Activated CD4-positive, alpha-beta T cell treated with anti-CD3 and anti-CD28 coated beads, Interleukin-2, amount 10 ng/mL, durations not matched to agents 7 days and 5 days (primary cell): ENCODE data around the gene ANKK1. TPM values are rescaled to one million over a fixed set of nuclear protein-coding genes. Genes with fewer than 3 reads are reported as not detected.

Source experiments
- CTCF ChIA-PET: fragments of 350-600 bp; sonication (Branson Sonifier 250); formaldehyde crosslinking; loops from one replicate; lab custom pipeline; 2021; ENCODE audit warnings: antibody characterized with exemption; lab: Charles Lee
- POLR2A ChIA-PET: fragments of 350-600 bp; sonication (Branson Sonifier 250); formaldehyde crosslinking; loops from one replicate; lab custom pipeline; 2021; ENCODE audit warnings: antibody characterized with exemption; lab: Charles Lee
- DNase-seq: peaks from one replicate; pipeline ENCODE4 v3.0.0-alpha.2; 2020
- H3K27ac Mint-ChIP-seq: one replicate; pipeline ENCODE4 v1.8.0; 2021; ENCODE audit warnings: mild to moderate bottlenecking, moderate library complexity, mixed read lengths
- H3K27me3 Mint-ChIP-seq: one replicate; pipeline ENCODE4 v1.8.0; 2021; ENCODE audit warnings: mixed read lengths
- H3K36me3 Mint-ChIP-seq: one replicate; pipeline ENCODE4 v1.8.0; 2021; ENCODE audit warnings: low read depth, mixed read lengths
- H3K4me1 Mint-ChIP-seq: one replicate; pipeline ENCODE4 v1.8.0; 2021; ENCODE audit warnings: mixed read lengths
- H3K4me3 Mint-ChIP-seq: one replicate; pipeline ENCODE4 v1.8.0; 2021; ENCODE audit warnings: mild to moderate bottlenecking, moderate library complexity, mixed read lengths
- H3K9me3 Mint-ChIP-seq: one replicate; pipeline ENCODE4 v1.8.0; 2021; ENCODE audit warnings: mixed read lengths
- total RNA-seq, 2 experiments: library from RNA; stranded (reverse); gene quantifications; one replicate each; pipeline ENCODE4 v1.2.3, GENCODE V29; 2021

Gene ANKK1
- total RNA-seq, 2 experiments from 2014 or later = 0.15 TPM; not detected in 1

DNA sequence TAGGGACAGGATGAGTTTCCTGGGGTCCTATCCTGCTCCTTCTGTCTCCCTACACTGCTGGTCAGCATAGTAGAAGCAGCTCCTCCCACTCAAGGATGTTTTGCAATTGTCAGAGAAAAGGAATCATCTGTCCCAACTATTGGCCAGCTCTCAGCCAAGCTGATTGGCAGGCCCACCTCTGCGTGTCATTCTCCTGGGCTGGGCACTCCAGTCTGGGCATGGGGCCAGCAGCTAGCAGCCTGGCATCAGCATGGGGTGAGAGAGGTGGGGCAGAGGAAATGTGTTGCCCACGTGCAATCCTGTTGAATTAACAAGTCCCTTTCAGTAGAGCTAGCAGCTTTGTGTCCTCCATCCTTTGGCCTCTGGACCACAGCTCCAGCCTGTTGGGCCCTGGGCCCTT, 14.1 kb downstream of the ANKK1 start:
- ChIA-PET CTCF (no interaction called here), POLR2A (no interaction called here)
- Mint-ChIP-seq H3K9me3 (no peaks in the 10 kb centered on the region), H3K27me3 (no peaks in the 10 kb centered on the region), H3K4me3 (no peak overlapping the region), H3K36me3 (no peaks in the 10 kb centered on the region), H3K4me1 (no peaks in the 10 kb centered on the region), H3K27ac (no peak overlapping the region)
- no peak for DNase-seq

DNA sequence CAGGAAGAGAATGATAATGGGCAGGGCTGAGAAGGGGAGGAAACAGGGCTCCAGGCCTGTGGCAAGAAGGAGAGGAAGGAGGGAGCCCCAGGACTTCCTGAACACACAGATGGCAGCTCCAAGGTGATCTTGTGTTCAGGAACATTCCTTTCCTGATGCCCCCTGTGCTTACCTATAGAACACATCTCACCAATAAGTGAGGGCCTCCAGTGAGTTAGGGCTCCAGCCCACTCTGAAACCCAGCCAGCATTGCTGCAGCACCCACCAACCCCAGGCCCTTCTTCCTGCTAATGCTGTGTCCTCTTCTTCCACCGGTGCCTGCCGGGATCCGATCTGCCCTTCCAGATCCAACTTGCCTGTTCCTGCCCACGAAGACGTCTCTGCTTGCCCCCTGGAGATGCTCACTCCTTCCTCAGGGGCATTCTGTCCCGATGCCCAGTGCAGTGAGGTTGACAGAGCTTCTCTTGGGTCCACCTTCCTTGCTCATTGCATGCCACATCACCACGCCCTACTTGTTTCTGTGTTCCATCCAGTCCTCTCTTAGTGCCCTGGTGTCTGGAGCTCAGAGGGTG, 17.4 kb downstream of the ANKK1 start:
- Mint-ChIP-seq H3K27ac (no peak overlapping the region), H3K4me1 (no peaks in the 10 kb centered on the region)
- POLR2A ChIA-PET = no interaction called here

DNA sequence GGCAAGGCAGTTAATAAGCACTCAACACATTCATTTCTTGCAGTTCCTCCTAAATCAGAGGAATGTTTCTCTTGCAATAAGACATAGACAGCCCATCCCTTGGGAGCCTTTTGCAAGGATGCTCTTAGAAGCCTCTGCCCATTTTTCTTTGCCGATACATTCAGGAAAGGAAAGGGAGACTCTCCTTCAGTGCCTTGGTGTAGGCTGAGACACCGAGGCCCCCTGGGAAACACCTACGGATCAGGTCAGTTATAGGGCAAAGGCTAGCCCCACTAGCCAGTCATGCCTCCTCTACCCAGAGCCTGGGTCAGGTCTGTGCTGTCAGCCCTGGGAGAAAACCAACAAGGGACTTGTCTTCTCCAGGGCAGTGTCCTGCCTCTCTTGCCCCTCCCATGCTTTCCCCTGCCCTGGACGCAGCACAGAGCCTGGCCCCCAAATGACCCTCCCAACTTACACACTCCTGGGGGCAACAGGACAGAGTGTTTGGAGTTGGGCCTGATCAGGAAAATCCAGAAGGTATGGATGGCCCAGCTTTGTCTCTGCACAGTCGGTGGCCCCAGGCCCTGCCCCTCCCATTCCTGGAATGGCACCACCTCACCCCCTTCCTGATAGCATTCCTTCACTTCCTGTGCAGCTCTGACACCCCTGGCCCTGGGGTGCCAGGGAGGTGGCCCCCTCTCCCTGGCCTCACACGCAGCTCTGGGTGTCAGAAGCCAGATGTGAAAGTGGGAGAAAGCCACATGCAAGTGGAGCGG, 18.3 kb downstream of the ANKK1 start:
- CTCF ChIA-PET = no interaction called here
- Mint-ChIP-seq H3K9me3 (no peaks in the 10 kb centered on the region), H3K27me3 (no peaks in the 10 kb centered on the region), H3K27ac (no peak overlapping the region), H3K36me3 (no peaks in the 10 kb centered on the region), H3K4me1 (no peaks in the 10 kb centered on the region), H3K4me3 (no peak overlapping the region)
- no peak for DNase-seq
- POLR2A ChIA-PET = no interaction called here

More for the DNA sequence above, 17.4 kb downstream of the ANKK1 start:
- no peak overlapping the region for H3K4me3 Mint-ChIP-seq
- DNase-seq = no peak
- H3K27me3 Mint-ChIP-seq = no peaks in the 10 kb centered on the region
- CTCF ChIA-PET = no interaction called here
- H3K9me3 Mint-ChIP-seq = no peaks in the 10 kb centered on the region
- no peaks in the 10 kb centered on the region for H3K36me3 Mint-ChIP-seq

DNA sequence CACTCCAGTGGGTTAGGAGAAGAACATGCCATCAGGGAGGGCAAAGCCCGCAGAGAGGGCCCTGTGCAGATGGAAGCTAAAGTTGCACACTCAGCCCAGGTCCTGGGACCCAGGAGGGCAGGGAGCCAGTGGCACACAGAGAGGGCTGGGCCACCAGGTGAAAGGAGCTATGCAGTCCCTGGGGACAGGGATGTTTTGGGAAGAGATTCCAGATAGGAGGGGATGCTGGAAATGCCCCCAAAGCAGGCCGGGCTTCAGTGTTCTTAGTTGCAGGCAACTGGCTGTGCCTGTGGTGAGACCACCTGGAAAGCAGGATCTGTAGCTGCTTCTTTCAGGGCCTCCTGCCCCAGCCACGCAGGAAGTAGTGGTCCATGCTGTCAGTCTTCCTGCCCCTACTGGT, 19.6 kb downstream of the ANKK1 start:
- H3K27ac Mint-ChIP-seq = no peak overlapping the region
- no peaks in the 10 kb centered on the region for H3K27me3 Mint-ChIP-seq
- H3K36me3 Mint-ChIP-seq = no peaks in the 10 kb centered on the region
- no peak for DNase-seq
- POLR2A ChIA-PET = no interaction called here
- H3K4me1 Mint-ChIP-seq = no peaks in the 10 kb centered on the region
- CTCF ChIA-PET = no interaction called here
- no peak overlapping the region for H3K4me3 Mint-ChIP-seq
- H3K9me3 Mint-ChIP-seq = no peaks in the 10 kb centered on the region

DNA sequence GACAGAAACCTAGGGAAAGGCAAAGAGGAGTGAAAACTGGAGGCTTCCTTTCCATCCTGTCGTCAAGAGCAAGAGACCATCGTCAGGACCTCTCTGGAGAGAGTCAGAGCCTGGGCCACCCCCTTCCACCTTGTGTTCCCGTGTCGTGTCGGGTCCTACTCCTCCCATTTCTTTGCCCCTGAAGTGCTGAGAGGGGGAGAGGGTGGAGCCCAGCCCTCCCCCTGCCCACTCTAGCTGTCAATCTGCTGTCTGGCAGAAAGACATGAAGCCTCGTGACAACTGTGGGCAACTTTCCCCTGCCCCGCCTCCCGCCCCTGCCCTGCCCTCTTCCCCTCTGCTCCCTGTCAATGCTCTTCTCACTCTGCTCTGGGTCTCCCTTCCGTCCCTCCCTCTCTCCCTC, 20.6 kb downstream of the ANKK1 start:
- H3K36me3 Mint-ChIP-seq = no peaks in the 10 kb centered on the region
- CTCF ChIA-PET = no interaction called here
- no peak overlapping the region for H3K4me3 Mint-ChIP-seq
- DNase-seq = no peak
- H3K4me1 Mint-ChIP-seq = no peaks in the 10 kb centered on the region
- H3K27me3 Mint-ChIP-seq = no peaks in the 10 kb centered on the region
- POLR2A ChIA-PET = no interaction called here
- no peak overlapping the region for H3K27ac Mint-ChIP-seq
- H3K9me3 Mint-ChIP-seq = no peaks in the 10 kb centered on the region

DNA sequence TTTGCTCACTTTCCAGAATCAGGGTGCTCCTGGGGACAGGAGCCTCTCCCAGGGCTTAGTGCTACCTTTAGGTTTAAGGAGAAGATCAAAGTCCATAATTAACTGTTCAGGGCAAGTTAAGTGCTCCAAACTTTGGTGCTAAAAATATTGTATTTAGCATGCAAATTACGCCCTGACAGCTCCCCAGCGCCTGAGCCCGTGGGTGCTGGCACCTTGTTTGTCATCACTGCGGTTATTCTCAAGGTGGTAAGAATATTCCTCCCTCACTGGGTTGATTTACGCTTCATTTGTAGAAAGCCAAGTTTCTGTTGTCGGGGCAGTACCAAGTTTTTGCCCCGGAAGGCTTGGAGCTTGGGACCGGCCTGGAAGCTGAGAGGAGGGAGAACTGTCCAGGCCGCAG, 21.3 kb downstream of the ANKK1 start:
- Mint-ChIP-seq H3K4me3 (no peak overlapping the region), H3K9me3 (no peaks in the 10 kb centered on the region), H3K36me3 (no peaks in the 10 kb centered on the region), H3K4me1 (no peaks in the 10 kb centered on the region), H3K27me3 (no peaks in the 10 kb centered on the region), H3K27ac (no peak overlapping the region)
- ChIA-PET CTCF (no interaction called here), POLR2A (no interaction called here)
- no peak for DNase-seq

DNA sequence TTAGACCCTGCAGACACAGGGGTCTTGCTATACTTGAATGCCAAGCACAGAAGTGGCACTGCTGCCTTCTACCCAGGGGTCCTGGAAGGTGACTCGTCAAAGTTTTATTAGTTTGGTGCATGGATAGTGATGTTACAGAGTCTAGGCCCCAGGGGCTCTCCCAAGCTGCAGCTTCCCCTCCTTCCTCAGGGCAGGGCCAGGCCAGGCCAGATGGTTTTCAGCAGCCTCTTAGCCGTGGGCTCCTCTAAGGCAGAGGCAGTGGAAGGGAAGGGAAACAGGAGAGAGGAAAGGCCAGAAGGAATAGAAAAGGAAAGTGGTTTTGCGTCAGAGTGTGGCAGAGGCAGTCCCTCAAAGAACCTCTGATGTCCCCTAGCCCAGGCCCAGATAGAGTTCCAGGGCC, 21.9 kb downstream of the ANKK1 start:
- CTCF ChIA-PET = no interaction called here
- no peaks in the 10 kb centered on the region for H3K36me3 Mint-ChIP-seq

DNA sequence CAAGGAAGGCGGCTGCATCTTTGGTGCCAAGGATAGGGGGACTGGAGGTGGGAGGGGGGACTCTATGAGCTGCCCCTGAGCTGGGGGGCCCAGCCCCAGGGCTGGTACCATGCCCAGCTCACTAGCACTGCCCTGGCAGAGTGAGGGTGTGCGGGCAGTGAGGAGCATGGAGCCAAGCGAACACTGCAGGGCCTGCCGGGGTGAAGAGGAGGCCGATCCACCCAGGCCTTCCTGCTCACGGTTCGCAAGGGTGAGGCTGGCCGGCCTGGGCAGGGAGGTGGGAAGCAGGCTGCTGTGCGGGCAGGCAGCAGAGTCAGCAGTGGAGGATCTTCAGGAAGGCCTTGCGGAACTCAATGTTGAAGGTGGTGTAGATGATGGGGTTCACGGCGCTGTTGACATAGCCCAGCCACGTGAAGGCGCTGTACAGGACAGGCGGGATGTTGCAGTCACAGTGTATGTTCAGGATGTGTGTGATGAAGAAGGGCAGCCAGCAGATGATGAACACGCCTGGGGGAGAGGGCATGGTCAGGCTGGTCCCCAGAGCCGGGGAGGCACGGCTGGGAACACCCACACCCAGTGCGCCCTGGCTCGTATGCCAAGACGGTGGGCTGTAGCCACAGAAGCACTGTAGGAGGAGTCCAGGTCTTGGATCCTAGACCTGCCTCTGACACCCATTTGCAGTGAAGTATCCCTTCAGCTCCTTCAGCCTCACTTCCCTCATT, 23.0 kb downstream of the ANKK1 start:
- Mint-ChIP-seq H3K27ac (no peak overlapping the region), H3K4me3 (no peak overlapping the region), H3K27me3 (no peaks in the 10 kb centered on the region), H3K9me3 (no peaks in the 10 kb centered on the region), H3K36me3 (no peaks in the 10 kb centered on the region), H3K4me1 (no peaks in the 10 kb centered on the region)
- ChIA-PET CTCF (no interaction called here), POLR2A (no interaction called here)
- DNase-seq = no peak

More for the DNA sequence above, 21.9 kb downstream of the ANKK1 start:
- H3K4me1 Mint-ChIP-seq = no peaks in the 10 kb centered on the region
- H3K4me3 Mint-ChIP-seq = no peak overlapping the region
- no peaks in the 10 kb centered on the region for H3K9me3 Mint-ChIP-seq
- H3K27me3 Mint-ChIP-seq = no peaks in the 10 kb centered on the region
- POLR2A ChIA-PET = no interaction called here
- H3K27ac Mint-ChIP-seq = no peak overlapping the region
- no peak for DNase-seq

DNA sequence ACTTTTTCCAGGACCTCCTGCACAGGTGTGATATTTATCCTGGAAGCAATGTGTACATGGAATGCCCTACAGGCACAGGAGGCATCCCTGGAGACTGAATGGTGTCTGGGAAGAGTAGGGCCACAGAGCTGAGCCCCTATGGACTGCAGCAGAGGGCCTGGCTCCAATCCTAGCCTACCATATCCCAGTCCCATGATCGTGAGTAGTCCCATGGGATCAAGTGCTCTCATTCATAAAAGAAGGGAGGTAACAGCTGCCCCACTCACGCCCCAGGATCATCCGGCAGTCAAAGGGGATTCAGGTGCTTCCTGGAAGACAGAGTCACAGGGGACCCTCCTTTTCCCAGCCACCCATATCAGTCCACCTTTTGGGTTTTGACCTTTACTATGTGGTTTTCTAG, 24.0 kb downstream of the ANKK1 start:
- CTCF ChIA-PET = interaction anchor here (0.6 kb wide), 1 partner anchor 16 kb away, joined by 3 read pairs; no protein-coding TSS in a partner anchor

DNA sequence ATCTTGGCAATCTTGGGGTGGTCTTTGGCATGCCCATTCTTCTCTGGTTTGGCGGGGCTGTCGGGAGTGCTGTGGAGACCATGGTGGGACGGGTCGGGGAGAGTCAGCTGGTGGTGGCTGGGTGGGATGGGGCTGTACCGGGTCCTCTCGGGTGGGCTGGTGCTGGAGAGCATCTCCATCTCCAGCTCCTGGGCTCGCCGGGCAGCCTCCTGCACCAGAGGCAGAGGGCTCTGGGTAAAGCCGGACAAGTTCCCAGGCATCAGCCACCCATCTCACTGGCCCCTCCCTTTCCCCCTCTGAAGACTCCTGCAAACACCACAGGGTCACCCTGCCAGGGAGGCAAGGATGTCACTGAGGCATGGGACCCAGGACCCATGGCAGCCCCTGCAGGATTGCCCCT, 25.1 kb downstream of the ANKK1 start:
- Mint-ChIP-seq H3K27me3 (no peaks in the 10 kb centered on the region), H3K4me3 (no peak overlapping the region), H3K4me1 (no peaks in the 10 kb centered on the region), H3K27ac (no peak overlapping the region), H3K9me3 (no peaks in the 10 kb centered on the region), H3K36me3 (no peaks in the 10 kb centered on the region)
- ChIA-PET POLR2A (no interaction called here), CTCF (no interaction called here)
- DNase-seq = no peak

More for the DNA sequence above, 24.0 kb downstream of the ANKK1 start:
- POLR2A ChIA-PET = no interaction called here
- H3K4me1 Mint-ChIP-seq = no peaks in the 10 kb centered on the region
- H3K4me3 Mint-ChIP-seq = no peak overlapping the region
- no peaks in the 10 kb centered on the region for H3K27me3 Mint-ChIP-seq
- no peaks in the 10 kb centered on the region for H3K9me3 Mint-ChIP-seq
- no peak for DNase-seq
- no peak overlapping the region for H3K27ac Mint-ChIP-seq
- H3K36me3 Mint-ChIP-seq = no peaks in the 10 kb centered on the region

DNA sequence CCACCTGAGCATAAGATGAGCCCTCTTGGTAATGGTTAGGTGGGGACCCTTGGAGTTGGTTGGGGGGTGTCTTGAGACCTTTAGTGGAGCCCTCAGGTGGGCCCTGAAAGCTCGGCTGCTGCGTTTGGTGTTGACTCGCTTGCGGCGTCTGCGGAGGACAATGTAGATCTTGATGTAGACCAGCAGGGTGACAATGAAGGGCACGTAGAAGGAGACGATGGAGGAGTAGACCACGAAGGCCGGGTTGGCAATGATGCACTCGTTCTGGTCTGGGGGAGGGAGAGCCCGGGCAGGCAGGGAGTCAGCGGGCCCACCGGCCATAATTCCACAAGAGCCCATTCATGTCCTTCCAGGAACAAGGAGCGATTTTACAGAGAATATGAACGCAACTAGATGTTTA, 27.8 kb downstream of the ANKK1 start:
- Mint-ChIP-seq H3K27ac (no peak overlapping the region), H3K36me3 (no peaks in the 10 kb centered on the region), H3K4me3 (no peak overlapping the region), H3K9me3 (no peaks in the 10 kb centered on the region), H3K27me3 (no peaks in the 10 kb centered on the region), H3K4me1 (no peaks in the 10 kb centered on the region)
- CTCF ChIA-PET = no interaction called here
- DNase-seq = no peak
- POLR2A ChIA-PET = no interaction called here

DNA sequence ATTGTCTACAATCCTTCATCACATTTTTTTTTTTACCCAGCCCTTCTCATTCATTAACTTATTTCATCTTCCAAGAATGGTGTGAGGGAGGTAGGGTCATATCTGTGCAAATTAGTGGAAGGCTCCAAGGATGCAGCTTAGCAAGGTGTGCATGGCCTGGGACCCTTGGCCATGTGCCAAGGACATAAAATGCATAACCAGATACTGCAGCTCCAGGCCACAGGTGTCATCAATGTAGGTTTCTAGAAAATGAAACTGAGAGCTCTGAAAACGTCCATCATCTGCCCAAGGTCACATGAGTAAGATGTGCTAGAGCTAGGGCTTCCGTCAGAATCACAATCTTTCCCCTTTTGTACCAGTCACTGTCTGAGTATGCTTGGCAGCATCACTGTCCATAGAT, 29.8 kb downstream of the ANKK1 start:
- Mint-ChIP-seq H3K36me3 (no peaks in the 10 kb centered on the region), H3K4me1 (no peaks in the 10 kb centered on the region), H3K9me3 (no peaks in the 10 kb centered on the region), H3K4me3 (no peak overlapping the region), H3K27me3 (no peaks in the 10 kb centered on the region), H3K27ac (no peak overlapping the region)
- CTCF ChIA-PET = interaction anchor here (0.7 to 2.2 kb wide), 2 partner anchors 23 to 643 kb away, joined by 3 to 6 read pairs; no protein-coding TSS in a partner anchor
- DNase-seq = no peak
- POLR2A ChIA-PET = no interaction called here

DNA sequence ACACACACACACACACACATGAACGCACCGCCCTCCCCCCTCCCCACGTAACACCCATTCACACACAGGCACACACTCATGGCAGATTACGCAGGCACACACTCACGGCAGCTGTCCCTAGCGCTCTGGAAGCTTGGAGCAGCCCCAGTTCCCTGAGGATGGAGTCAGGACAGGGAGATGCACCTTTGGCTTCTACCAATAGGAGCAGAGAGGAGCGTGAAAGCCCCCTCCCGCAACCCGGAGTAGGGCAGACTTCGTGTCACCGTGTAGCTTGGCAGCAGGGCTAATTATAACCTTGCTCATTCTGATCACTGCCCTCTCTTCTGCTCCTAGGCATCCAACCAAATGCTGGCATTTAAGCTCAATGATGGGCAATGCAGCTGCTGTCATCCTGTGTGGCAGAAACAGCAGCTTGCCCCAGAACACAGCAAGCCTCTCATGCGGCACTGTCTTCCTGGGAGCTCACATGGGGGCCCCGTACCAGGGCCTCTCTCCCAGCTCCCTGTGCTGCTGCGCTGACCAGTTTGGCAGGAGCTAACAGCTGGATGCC, 31.9 kb downstream of the ANKK1 start:
- no peaks in the 10 kb centered on the region for H3K9me3 Mint-ChIP-seq
- H3K27me3 Mint-ChIP-seq = no peaks in the 10 kb centered on the region
- no peaks in the 10 kb centered on the region for H3K4me1 Mint-ChIP-seq
- no peak overlapping the region for H3K27ac Mint-ChIP-seq
- H3K4me3 Mint-ChIP-seq = no peak overlapping the region
- no peak for DNase-seq
- POLR2A ChIA-PET = no interaction called here
- no peaks in the 10 kb centered on the region for H3K36me3 Mint-ChIP-seq
- CTCF ChIA-PET = interaction anchor here (2.2 kb wide), 1 partner anchor 21 kb away, joined by 6 read pairs; no protein-coding TSS in a partner anchor
